Right cardiac atrium (tissue), 5 donors: Measurements from ENCODE around the gene MAGED2. TPM values are rescaled to one million over a fixed set of nuclear protein-coding genes. Genes with fewer than 3 reads are reported as not detected.
A peak's percentile ranks its signal among the peaks of the same experiment; 100 is the strongest.

Experiments
- ATAC-seq, 2 donors: fragments of 200-7000 bp; cut with Tn5 transposase; one replicate each; pipeline versions ENCODE4 v1.8.0 to v1.9.1; 2020; ENCODE audit warnings: moderate library complexity in 2 of 2, mild to moderate bottlenecking in 1 of 2
- DNase-seq, 3 donors: peaks; one replicate each; pipeline ENCODE4 v3.0.0-alpha.2; 2020
- H3K27ac ChIP-seq: one replicate; pipeline ENCODE4 v1.5.1; 2013; ENCODE audit warnings: mild to moderate bottlenecking, low read length, control low read depth, moderate library complexity
- H3K27me3 ChIP-seq: one replicate; pipeline ENCODE4 v1.6.1; 2013; ENCODE audit not compliant: control insufficient read depth, insufficient read depth
- H3K4me1 ChIP-seq: one replicate; pipeline ENCODE4 v1.6.1; 2013; ENCODE audit warnings: low read length; ENCODE audit not compliant: control insufficient read depth, insufficient read depth
- H3K4me3 ChIP-seq: one replicate; pipeline ENCODE4 v1.5.1; 2013; ENCODE audit warnings: low read length, control low read depth
- H3K9me3 ChIP-seq: one replicate; pipeline ENCODE4 v1.6.1; 2013; ENCODE audit warnings: low read length; ENCODE audit not compliant: control insufficient read depth
- WGBS: extraction: QIAGEN DNeasy Blood & Tissue Kit; methylation state at CpG from one replicate; pipeline ENCODE4 v1.1.7; 2013; 5-methylcytosine and 5-hydroxymethylcytosine counted together
- intact Hi-C, 4 donors: fragments of 100-400 bp; cut with DNase I; formaldehyde crosslinking; loops; one replicate each; pipeline versions ENCODE4 v1.11.0 to v1.14.0; 2022 to 2023
- polyA plus RNA-seq: library from polyadenylated mRNA; stranded (reverse); fragments of 200-250 nt; gene quantifications from one replicate; pipeline ENCODE4 v1.2.3, GENCODE V29; 2013
- total RNA-seq, 4 donors: library from RNA; stranded (reverse); fragmentation: NEBNext Ultra II Directional; extraction: Animal tissue kit (Norgen Biotek cat#: 25700); gene quantifications; one replicate each; pipeline ENCODE4 v1.2.1, GENCODE V29; 2021
- donor health status: healthy with polysubstance abuse.
- donor health status: DM: no; HTN: yes; CAD: no.
- donor health status: DM: no; HTN: no; CAD: no.
- donor health status: DM: no; HTN: yes; CAD: no; lungs with severe emphysema.
- donor health status: DM: yes; HTN: yes; CAD: no.

Gene MAGED2
- total and polyA plus RNA-seq, 5 donors = 97.3 to 134 (median 111) TPM

GRCh38 chrX:54794028-54794427 lies 13.5 kb upstream of the MAGED2 start:
- intact Hi-C loops = loop anchor here in 1 of 4 donors (10.0 kb wide), 1 partner anchor 131 kb away; the partner anchor contains the start of gene TRO
- Histone ChIP-seq H3K27me3 (no peaks in the 10 kb centered on the region), H3K4me1 (peaks cover 1% of the 10 kb centered on the region), H3K4me3 (no peak overlapping the region), H3K9me3 (no peaks in the 10 kb centered on the region), H3K27ac (no peak overlapping the region)
- peak; percentile 64 to 66 for ATAC-seq
- peak; percentile 29 to 70 (median 62) for DNase-seq
- 23% methylated on average over 1 of the region's 1 CpG for WGBS

GRCh38 chrX:54794795-54795194 lies 12.8 kb upstream of the MAGED2 start:
- Histone ChIP-seq H3K27me3 (no peaks in the 10 kb centered on the region), H3K9me3 (no peaks in the 10 kb centered on the region), H3K27ac (no peak overlapping the region), H3K4me1 (no peaks in the 10 kb centered on the region), H3K4me3 (no peak overlapping the region)
- no peak for ATAC-seq
- 86% methylated on average over 4 of the region's 4 CpGs for WGBS
- DNase-seq = no peak
- intact Hi-C loops = loop anchor here in 1 of 4 donors (10.0 kb wide), 1 partner anchor 130 kb away; the partner anchor contains the start of gene TRO

- H3K27me3 ChIP-seq = no peaks in the 10 kb centered on the region
- DNase-seq (no peak), ATAC-seq (no peak)
- 82% methylated on average over 2 of the region's 2 CpGs for WGBS
- no peaks in the 10 kb centered on the region for H3K9me3 ChIP-seq
- H3K4me3 ChIP-seq = no peak within 1 kb of the TSS
- H3K27ac ChIP-seq = no peak within 1 kb of the TSS
- intact Hi-C loops = loop anchor here in 1 of 4 donors (10.0 kb wide), 1 partner anchor 127 kb away; the partner anchor contains the start of gene TRO
- H3K4me1 ChIP-seq = no peaks in the 10 kb centered on the region
These were observed 9.4 kb upstream of the MAGED2 start, which contains the start of gene ITIH6 for GRCh38 chrX:54798137-54798536. Gene ITIH6 (minus strand): TSS chrX:54798255. CDS start chrX:54798210, 45 bp downstream.

- no peaks in the 10 kb centered on the region for H3K4me1 ChIP-seq
- intact Hi-C loops = loop anchor here in 1 of 4 donors (10.0 kb wide), 1 partner anchor 126 kb away; the partner anchor contains the start of gene TRO
- H3K4me3 ChIP-seq = no peak overlapping the region
- H3K27me3 ChIP-seq = no peaks in the 10 kb centered on the region
- no peak overlapping the region for H3K27ac ChIP-seq
- WGBS = 91% methylated on average over 2 of the region's 2 CpGs
- no peak for ATAC-seq
- DNase-seq = no peak
- H3K9me3 ChIP-seq = no peaks in the 10 kb centered on the region
These were observed 8.5 kb upstream of the MAGED2 start for GRCh38 chrX:54799046-54799445.

GRCh38 chrX:54808109-54808604 lies 612 bp downstream of the MAGED2 start:
- intact Hi-C loops = no loop called here
- WGBS = under 1% methylated on average over 23 of the region's 23 CpGs

GRCh38 chrX:54808605-54809483 lies 1.3 kb downstream of the MAGED2 start:
- 2% methylated on average over 38 of the region's 38 CpGs for WGBS
- Histone ChIP-seq H3K4me3 (peak overlapping the region; percentile 64), H3K9me3 (no peaks in the 10 kb centered on the region), H3K4me1 (peaks cover 2% of the 10 kb centered on the region), H3K27ac (peak overlapping the region; percentile 87), H3K27me3 (no peaks in the 10 kb centered on the region)
- peak; percentile 94 to 97 (median 96) for DNase-seq
- ATAC-seq = peak; percentile 94 to 96
- intact Hi-C loops = no loop called here

More at GRCh38 chrX:54808109-54808604, 612 bp downstream of the MAGED2 start:
- no peaks in the 10 kb centered on the region for H3K27me3 ChIP-seq
- DNase-seq = peak; percentile 77 to 91 (median 91)
- ATAC-seq = peak; percentile 87 to 91
- H3K27ac ChIP-seq = peak overlapping the region; percentile 87
- no peaks in the 10 kb centered on the region for H3K9me3 ChIP-seq
- H3K4me1 ChIP-seq = peaks cover 2% of the 10 kb centered on the region
- H3K4me3 ChIP-seq = peak overlapping the region; percentile 64

GRCh38 chrX:54810532-54810931 lies 3.0 kb downstream of the MAGED2 start:
- Histone ChIP-seq H3K27ac (no peak overlapping the region), H3K4me3 (no peak overlapping the region), H3K4me1 (peaks cover 2% of the 10 kb centered on the region), H3K9me3 (no peaks in the 10 kb centered on the region), H3K27me3 (no peaks in the 10 kb centered on the region)
- intact Hi-C loops = no loop called here
- 86% methylated on average over 5 of the region's 5 CpGs for WGBS
- DNase-seq (no peak), ATAC-seq (no peak)

- WGBS = 80% methylated on average over 9 of the region's 9 CpGs
- Histone ChIP-seq H3K4me1 (peaks cover 2% of the 10 kb centered on the region), H3K4me3 (no peak overlapping the region), H3K27me3 (no peaks in the 10 kb centered on the region), H3K9me3 (no peaks in the 10 kb centered on the region), H3K27ac (no peak overlapping the region)
- DNase-seq (no peak), ATAC-seq (no peak)
- intact Hi-C loops = no loop called here
These were observed 3.8 kb downstream of the MAGED2 start for GRCh38 chrX:54811301-54811885.

- H3K27ac ChIP-seq = no peak overlapping the region
- 76% methylated on average over 3 of the region's 3 CpGs for WGBS
- no peak for ATAC-seq
- H3K4me1 ChIP-seq = peaks cover 2% of the 10 kb centered on the region
- H3K4me3 ChIP-seq = no peak overlapping the region
- H3K27me3 ChIP-seq = no peaks in the 10 kb centered on the region
- no peaks in the 10 kb centered on the region for H3K9me3 ChIP-seq
- intact Hi-C loops = no loop called here
- no peak for DNase-seq
These were observed 4.8 kb downstream of the MAGED2 start for GRCh38 chrX:54812306-54812705.

- no peaks in the 10 kb centered on the region for H3K4me1 ChIP-seq
- no peak for DNase-seq
- no peaks in the 10 kb centered on the region for H3K9me3 ChIP-seq
- H3K27ac ChIP-seq = no peak overlapping the region
- no peak overlapping the region for H3K4me3 ChIP-seq
- no peak for ATAC-seq
- intact Hi-C loops = no loop called here
- 75% methylated on average over 7 of the region's 7 CpGs for WGBS
- H3K27me3 ChIP-seq = no peaks in the 10 kb centered on the region
These were observed 9.8 kb downstream of the MAGED2 start for GRCh38 chrX:54817220-54817820.
